Natural killer cell (primary cell): ENCODE results near the gene RAB30. TPM values are rescaled to one million over a fixed set of nuclear protein-coding genes. Genes with fewer than 3 reads are reported as not detected.

Experiments
- ATAC-seq, 3 donors: fragments of 150-1000 bp in 2 of 3; fragments of 200-7000 bp in 1 of 3; cut with Tn5 transposase; 1 replicate in 1 of 3; 2 replicates in 2 of 3; pipeline ENCODE4 v1.10.0; 2021; ENCODE audit warnings: mild to moderate bottlenecking in 2 of 3, moderate library complexity in 2 of 3
- DNase-seq, 2 donors: peaks; one replicate each; pipeline versions ENCODE4 v3.0.0 to v3.0.0-alpha.2; 2013 to 2021; ENCODE audit warnings: mixed read lengths in 1 of 2
- H3K27ac ChIP-seq: one replicate; pipeline ENCODE4 v1.5.1; 2013; ENCODE audit warnings: mild to moderate bottlenecking, low read length
- H3K27me3 ChIP-seq: one replicate; pipeline ENCODE4 v1.6.1; 2013; ENCODE audit warnings: low read length; ENCODE audit not compliant: control insufficient read depth, insufficient read depth
- H3K36me3 ChIP-seq: one replicate; pipeline ENCODE4 v1.6.1; 2013; ENCODE audit warnings: low read length; ENCODE audit not compliant: control insufficient read depth, insufficient read depth
- H3K4me1 ChIP-seq: one replicate; pipeline ENCODE4 v1.6.1; 2013; ENCODE audit warnings: low read length; ENCODE audit not compliant: control insufficient read depth, insufficient read depth
- H3K4me3 ChIP-seq: one replicate; pipeline ENCODE4 v1.5.1; 2013; ENCODE audit warnings: low read length
- H3K9me3 ChIP-seq: one replicate; pipeline ENCODE4 v1.6.1; 2013; ENCODE audit warnings: low read length; ENCODE audit not compliant: control insufficient read depth, insufficient read depth
- H3K27ac Mint-ChIP-seq, 2 donors: one replicate each; pipeline ENCODE4 v1.8.0; 2022; ENCODE audit warnings: mild to moderate bottlenecking in 2 of 2, mixed read lengths in 2 of 2, moderate library complexity in 1 of 2
- H3K27me3 Mint-ChIP-seq, 2 donors: one replicate each; pipeline ENCODE4 v1.8.0; 2022; ENCODE audit warnings: low read depth in 2 of 2, mixed read lengths in 2 of 2
- H3K36me3 Mint-ChIP-seq: one replicate; pipeline ENCODE4 v1.8.0; 2022; ENCODE audit warnings: mixed read lengths
- H3K4me1 Mint-ChIP-seq, 2 donors: one replicate each; pipeline ENCODE4 v1.8.0; 2022; ENCODE audit warnings: mixed read lengths in 2 of 2
- H3K4me3 Mint-ChIP-seq: one replicate; pipeline ENCODE4 v1.8.0; 2022; ENCODE audit warnings: mild to moderate bottlenecking, moderate library complexity, mixed read lengths
- H3K9me3 Mint-ChIP-seq, 2 donors: one replicate each; pipeline ENCODE4 v1.8.0; 2022; ENCODE audit warnings: mixed read lengths in 2 of 2
- WGBS: methylation state at CpG from one replicate; pipeline ENCODE4 v1.1.7; 2013; ENCODE audit warnings: missing lambda C conversion rate; ENCODE audit not compliant: insufficient coverage; 5-methylcytosine and 5-hydroxymethylcytosine counted together
- intact Hi-C: fragments of 100-400 bp; cut with micrococcal nuclease; formaldehyde crosslinking; loops from one replicate; pipeline ENCODE4 v1.14.2; 2022
- total RNA-seq, 4 donors: library from RNA; stranded (reverse); fragments of 120-200 nt in 1 of 4; gene quantifications; one replicate each; pipeline versions ENCODE4 v1.2.3 to v1.2.4, GENCODE V29; 2013 to 2022
- TF ChIP-seq, protein P1 (sequence below): fragments of 200-600 bp; IDR thresholded peaks from one replicate; pipeline ENCODE4 v1.8.0; 2022; ENCODE audit warnings: antibody characterized with exemption

RAB30 gene
- total RNA-seq, 3 donors from 2014 or later (not counting 1 experiment from before 2014, with no cell fraction given), result 10.2 to 23.3 (median 20.5) TPM

DNA sequence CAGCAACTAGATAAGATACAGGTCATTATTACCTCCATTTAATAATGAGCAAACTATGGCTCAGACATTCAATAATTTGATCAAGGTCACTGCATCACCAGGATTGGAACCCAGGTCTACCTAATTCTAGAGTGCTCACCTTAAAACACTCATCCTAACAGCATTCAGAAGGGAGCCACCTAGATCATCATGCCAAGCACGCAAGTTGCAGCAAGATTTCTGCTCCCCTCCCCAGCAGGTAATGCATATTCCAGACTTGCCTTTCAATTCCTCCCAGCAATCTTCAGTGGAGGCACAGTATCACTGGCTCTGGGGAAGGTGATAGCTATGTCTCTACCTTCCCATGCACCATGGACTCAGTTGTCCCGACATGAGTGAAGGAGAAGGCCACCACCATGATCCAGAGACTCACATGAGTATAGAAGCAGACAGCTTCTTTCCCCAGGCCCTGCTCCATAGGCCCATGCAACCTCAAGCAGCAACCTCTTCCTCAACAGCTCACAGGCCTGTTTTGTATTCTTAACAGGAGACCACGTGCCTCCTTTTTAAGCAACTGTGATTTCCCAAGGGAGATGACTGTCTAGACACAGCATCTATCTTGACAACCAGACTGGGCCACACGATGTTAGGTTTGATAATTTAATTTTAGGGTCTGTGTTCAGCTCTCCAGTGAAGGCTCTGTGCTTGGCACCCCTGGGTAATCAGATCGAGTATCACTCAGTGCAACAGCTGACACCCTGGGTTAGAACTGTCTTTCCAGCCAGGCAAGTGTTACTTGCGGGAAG lies 36.4 kb downstream of the RAB30 start:
- H3K27ac ChIP-seq, result no peak overlapping the region
- H3K27me3 Mint-ChIP-seq, result no peaks in the 10 kb centered on the region
- intact Hi-C loops, result no loop called here
- H3K4me3 ChIP-seq, result no peak overlapping the region
- no peaks in the 10 kb centered on the region for H3K36me3 Mint-ChIP-seq
- ATAC-seq (peak in 1 of 3 donors; percentile 5), DNase-seq (no peak)
- peaks cover 9 to 15% of the 10 kb centered on the region in 2 donors for H3K4me1 Mint-ChIP-seq
- H3K27ac Mint-ChIP-seq, result no peak overlapping the region
- 79% methylated on average over 6 of the region's 6 CpGs for WGBS
- TF ChIP-seq, protein P1, sequence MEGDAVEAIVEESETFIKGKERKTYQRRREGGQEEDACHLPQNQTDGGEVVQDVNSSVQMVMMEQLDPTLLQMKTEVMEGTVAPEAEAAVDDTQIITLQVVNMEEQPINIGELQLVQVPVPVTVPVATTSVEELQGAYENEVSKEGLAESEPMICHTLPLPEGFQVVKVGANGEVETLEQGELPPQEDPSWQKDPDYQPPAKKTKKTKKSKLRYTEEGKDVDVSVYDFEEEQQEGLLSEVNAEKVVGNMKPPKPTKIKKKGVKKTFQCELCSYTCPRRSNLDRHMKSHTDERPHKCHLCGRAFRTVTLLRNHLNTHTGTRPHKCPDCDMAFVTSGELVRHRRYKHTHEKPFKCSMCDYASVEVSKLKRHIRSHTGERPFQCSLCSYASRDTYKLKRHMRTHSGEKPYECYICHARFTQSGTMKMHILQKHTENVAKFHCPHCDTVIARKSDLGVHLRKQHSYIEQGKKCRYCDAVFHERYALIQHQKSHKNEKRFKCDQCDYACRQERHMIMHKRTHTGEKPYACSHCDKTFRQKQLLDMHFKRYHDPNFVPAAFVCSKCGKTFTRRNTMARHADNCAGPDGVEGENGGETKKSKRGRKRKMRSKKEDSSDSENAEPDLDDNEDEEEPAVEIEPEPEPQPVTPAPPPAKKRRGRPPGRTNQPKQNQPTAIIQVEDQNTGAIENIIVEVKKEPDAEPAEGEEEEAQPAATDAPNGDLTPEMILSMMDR, result no peak
- H3K9me3 ChIP-seq, result no peaks in the 10 kb centered on the region
- peaks cover 13% of the 10 kb centered on the region for H3K4me1 ChIP-seq
- H3K9me3 Mint-ChIP-seq, result no peaks in the 10 kb centered on the region
- H3K36me3 ChIP-seq, result no peaks in the 10 kb centered on the region
- no peak overlapping the region for H3K4me3 Mint-ChIP-seq
- no peaks in the 10 kb centered on the region for H3K27me3 ChIP-seq

DNA sequence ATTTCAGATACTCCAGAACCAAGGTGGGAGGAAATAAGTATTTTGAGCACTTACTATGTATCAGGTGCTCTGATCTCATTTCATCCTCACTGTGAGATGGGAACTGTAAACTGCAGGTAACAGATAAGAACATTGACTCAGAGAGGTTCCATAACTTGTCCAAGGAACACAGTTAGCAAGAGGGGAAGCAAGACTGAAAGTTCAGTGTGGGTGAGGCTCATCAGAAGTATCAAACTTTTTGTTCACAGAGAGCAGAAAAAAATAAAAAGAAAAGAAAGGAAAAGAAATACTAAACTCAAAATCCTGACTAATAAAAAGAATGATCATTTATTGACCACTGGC lies 37.1 kb downstream of the RAB30 start:
- no peak overlapping the region for H3K4me3 ChIP-seq
- TF ChIP-seq, protein P1, result no peak
- no peak for ATAC-seq
- intact Hi-C loops, result no loop called here
- peaks cover 13% of the 10 kb centered on the region for H3K4me1 ChIP-seq
- no peaks in the 10 kb centered on the region for H3K27me3 ChIP-seq
- H3K4me1 Mint-ChIP-seq, result peaks cover 9 to 12% of the 10 kb centered on the region in 2 donors
- H3K27ac Mint-ChIP-seq, result no peak overlapping the region
- H3K36me3 ChIP-seq, result no peaks in the 10 kb centered on the region
- DNase-seq, result no peak
- no peaks in the 10 kb centered on the region for H3K27me3 Mint-ChIP-seq
- no peak overlapping the region for H3K4me3 Mint-ChIP-seq
- H3K9me3 Mint-ChIP-seq, result no peaks in the 10 kb centered on the region
- H3K9me3 ChIP-seq, result no peaks in the 10 kb centered on the region
- no peak overlapping the region for H3K27ac ChIP-seq
- H3K36me3 Mint-ChIP-seq, result no peaks in the 10 kb centered on the region

DNA sequence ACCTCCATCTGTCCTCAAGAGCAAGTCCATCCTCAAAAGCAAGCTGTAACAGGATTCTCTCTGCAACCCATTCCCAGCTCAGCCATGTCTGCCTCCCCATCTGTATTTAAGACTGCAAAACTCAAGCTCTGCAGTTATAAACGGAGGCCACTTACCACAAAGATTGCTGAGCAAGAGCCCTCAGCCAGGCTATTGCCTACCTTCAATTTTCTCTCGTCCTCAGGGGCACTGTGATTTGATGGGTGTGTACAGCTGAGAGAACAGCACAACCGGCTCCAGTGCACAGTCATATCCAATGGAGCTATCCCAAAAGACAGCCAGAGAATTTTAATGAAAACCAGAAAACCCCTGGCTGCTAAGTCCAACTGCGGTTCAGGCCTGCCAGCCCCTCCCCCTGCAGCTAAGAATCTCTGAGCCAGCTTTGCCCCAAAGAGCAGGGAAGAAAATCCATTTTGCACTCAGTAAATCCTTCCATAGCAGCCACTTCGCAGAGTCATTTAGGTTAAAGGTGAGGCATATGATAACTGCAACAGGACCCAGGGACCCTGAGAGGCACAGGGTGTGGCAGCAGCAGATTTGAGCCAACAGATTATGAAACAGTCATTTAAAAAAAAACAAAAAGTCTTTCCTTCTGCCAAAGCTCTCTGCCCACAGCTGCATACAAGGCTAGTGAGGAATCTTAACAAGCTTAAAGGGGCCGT lies 37.6 kb downstream of the RAB30 start:
- no peaks in the 10 kb centered on the region for H3K27me3 ChIP-seq
- no peaks in the 10 kb centered on the region for H3K9me3 Mint-ChIP-seq
- intact Hi-C loops, result no loop called here
- H3K36me3 ChIP-seq, result no peaks in the 10 kb centered on the region
- no peak overlapping the region for H3K27ac ChIP-seq
- no peak overlapping the region for H3K4me3 ChIP-seq
- no peaks in the 10 kb centered on the region for H3K27me3 Mint-ChIP-seq
- 83% methylated on average over 6 of the region's 6 CpGs for WGBS
- H3K4me1 ChIP-seq, result peaks cover 13% of the 10 kb centered on the region
- ATAC-seq, result no peak
- H3K36me3 Mint-ChIP-seq, result no peaks in the 10 kb centered on the region
- H3K27ac Mint-ChIP-seq, result no peak overlapping the region
- DNase-seq, result no peak
- H3K4me3 Mint-ChIP-seq, result no peak overlapping the region
- H3K4me1 Mint-ChIP-seq, result peaks cover 9 to 10% of the 10 kb centered on the region in 2 donors
- H3K9me3 ChIP-seq, result no peaks in the 10 kb centered on the region
- TF ChIP-seq, protein P1, result no peak
